IPS-NIHi7 (cell line): Measurements from ENCODE around the gene ERC2.

ENCODE experiments used
- DNase-seq: peaks from one replicate; pipeline ENCODE4 v3.0.0; 2012; ENCODE audit warnings: mixed read lengths; ENCODE audit errors: extremely low spot score

Gene ERC2

DNA sequence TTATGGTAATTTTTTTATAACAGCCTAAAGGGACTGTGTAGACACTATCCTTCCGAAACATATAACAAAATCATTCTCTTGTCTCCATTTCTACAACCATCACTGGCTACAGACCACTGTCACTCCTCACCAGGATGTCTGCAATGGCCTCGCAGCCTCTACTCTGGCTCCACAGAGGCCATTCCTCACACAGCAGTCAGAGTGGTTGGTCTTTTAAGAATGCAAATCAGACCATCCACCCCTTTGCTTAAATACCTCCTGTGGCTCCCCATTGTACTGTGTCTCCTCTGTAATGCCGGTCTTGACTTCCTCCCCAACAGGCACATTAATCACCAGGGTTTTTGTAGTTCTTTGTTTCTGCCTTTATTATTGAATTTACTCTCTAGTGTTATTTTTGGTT, 344.8 kb downstream of the ERC2 start:
- peak; percentile 67 for DNase-seq

DNA sequence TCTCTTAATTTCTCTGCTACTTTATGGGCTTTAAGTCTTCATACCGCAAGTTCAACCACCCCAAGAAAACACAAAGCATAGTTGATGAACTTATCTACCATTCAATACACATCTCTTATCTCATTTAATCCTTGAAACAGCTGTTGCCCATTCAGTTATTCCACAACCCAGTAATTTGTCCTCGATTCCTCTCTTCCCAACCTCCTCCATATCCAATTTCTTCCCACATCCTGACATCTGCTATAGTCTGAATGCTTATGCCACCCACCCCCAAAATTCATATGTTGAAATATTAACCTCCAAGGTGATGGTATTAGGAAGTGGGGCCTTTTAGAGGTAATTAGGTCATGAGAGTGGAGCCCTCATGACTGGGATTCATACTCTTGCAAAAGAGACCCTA, 345.4 kb downstream of the ERC2 start:
- no peak for DNase-seq

DNA sequence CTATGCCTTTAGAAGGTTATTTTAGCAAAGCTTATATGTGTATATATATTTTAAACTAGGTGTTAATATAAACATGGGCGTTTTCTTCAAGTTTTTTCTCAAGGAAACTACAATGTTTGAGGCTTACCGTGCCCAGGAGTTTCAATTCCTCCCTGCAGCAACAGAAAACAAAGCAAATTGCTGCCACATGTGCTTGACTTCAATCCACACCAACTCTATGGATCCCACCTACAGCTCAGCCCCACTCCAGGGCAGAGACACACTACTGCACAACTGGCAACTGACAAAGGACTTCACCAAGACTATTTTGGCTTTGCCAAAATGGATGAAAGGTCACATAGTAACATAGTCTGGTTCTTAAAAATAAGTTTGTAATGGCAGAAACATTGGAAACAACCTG, 346.6 kb downstream of the ERC2 start:
- DNase-seq, result no peak

- DNase-seq, result no peak
Measured at GRCh38 chr3:56119575-56120349, 348.5 kb downstream of the ERC2 start.

DNA sequence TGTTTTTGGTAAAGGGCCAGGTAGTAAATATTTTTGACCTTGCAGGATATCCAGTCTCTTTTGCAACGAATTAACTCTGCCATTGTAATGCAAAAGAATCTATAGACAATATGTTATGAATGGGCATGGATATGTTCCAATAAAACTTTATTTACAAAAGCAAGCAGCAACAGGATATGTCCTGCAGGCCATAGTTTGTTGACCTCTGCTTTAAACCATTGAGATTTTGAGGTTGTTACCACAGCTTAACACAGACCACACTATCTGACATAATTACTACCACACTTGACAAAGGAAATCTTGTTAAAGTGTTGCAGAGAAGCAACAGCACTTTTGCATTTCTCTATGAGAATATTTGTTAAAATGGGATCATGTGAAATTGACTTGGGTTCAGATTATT, 349.3 kb downstream of the ERC2 start:
- no peak for DNase-seq

DNA sequence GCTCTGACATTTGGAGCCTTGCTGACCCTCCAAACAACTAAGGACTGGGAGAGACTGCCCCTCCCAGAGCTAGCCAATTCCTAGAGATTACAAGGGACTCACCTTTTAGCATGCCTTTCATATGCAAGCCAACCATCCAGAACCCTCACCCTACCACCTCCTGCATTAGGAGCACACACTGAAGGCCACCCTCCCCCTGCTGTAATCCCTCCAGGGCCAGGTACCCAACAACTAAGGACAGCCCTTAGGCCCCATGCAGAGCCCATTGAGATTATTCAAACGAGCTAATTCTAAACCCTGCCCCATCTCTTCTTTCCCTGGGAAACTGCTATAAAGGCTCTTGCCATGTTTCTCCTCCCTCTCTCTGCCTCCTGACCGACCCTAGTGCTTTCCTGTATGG, 352.6 kb downstream of the ERC2 start:
- DNase-seq, result peak; percentile 69

- no peak for DNase-seq
Measured at GRCh38 chr3:56115199-56115598, 353.1 kb downstream of the ERC2 start.

GRCh38 chr3:56113908-56114307, 354.4 kb downstream of the ERC2 start:
- no peak for DNase-seq

GRCh38 chr3:56113231-56113630, 355.0 kb downstream of the ERC2 start:
- no peak for DNase-seq

- DNase-seq, result no peak
Measured at GRCh38 chr3:56111606-56112304, 356.5 kb downstream of the ERC2 start.

DNA sequence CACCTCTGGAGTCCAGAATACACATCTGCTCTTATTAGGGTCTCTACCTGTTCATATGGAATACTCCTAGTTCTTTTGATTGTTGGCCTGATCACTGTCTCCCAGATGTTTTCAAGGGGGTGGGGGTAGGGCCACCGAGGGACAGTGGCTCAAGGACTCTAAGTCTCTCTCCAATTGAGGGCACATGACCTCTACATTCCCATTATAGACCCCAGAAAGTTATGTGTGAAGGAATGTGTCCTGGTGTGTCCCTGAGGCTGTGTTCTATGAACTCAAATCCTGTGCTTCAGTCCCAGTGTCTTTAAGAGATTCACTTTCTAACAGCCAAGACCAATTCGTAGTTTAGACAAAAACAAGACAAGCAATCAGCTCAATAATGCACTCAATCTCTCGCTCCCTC, 357.4 kb downstream of the ERC2 start:
- DNase-seq, result no peak

GRCh38 chr3:56107157-56107556, 361.1 kb downstream of the ERC2 start:
- no peak for DNase-seq

DNA sequence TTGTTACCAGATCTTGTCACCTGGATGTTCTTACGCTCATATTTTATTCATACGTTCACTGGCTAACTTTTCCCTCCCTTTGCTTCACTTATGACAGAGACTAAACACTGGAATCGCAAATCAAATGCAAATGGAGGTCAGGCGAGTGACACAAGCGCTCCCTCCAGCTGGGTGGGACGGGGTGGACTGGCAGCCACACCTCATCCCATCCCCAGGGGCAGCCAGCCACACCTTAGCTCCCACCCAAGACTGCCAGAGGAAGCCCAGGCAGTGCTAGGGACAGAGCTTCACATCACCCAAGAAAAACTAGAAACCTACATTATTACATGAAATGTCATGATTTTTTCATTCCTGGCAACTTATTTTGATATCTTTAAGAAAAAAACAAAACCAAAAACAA, 366.2 kb downstream of the ERC2 start:
- no peak for DNase-seq

- DNase-seq, result no peak
Measured at GRCh38 chr3:56101576-56101975, 366.7 kb downstream of the ERC2 start.

DNA sequence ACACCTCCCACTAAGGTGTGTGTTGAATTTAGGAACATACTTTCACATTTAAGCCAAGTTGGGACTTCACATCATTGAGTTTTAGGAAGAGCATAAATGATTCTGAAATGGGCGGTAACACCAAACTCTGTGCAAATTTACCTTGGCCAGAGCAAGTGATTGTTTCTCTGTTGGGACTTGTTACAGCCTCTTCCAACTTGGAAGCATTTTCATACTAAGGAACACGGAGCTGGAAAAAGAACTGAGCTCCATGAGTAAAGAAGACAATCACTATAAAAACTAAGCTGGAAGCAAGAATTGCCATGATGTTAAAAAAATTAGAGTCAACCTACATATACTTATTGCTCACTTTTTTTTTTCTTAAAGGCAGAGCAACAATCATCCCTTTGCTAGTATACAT, 371.3 kb downstream of the ERC2 start:
- DNase-seq, result no peak

DNA sequence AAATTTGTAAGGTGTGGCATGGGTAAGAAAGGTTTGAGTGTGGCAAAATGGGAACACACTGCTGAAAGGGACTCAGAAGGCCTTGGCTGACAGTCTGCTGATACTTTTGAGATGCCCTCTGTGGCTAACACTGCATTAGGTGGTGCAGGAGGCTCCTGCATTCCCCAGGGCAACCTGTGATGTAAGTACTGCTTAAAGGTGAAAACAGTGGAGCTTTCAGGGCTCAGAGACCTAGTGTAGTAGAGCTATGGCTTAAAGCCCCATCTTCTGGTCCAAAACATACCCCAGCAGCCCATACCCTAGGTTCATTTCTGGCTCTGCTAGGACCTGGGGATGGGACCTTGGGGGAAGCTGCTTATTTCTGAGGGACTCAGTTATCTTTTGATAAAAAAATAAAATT, 374.1 kb downstream of the ERC2 start:
- DNase-seq, result peak; percentile 13

DNA sequence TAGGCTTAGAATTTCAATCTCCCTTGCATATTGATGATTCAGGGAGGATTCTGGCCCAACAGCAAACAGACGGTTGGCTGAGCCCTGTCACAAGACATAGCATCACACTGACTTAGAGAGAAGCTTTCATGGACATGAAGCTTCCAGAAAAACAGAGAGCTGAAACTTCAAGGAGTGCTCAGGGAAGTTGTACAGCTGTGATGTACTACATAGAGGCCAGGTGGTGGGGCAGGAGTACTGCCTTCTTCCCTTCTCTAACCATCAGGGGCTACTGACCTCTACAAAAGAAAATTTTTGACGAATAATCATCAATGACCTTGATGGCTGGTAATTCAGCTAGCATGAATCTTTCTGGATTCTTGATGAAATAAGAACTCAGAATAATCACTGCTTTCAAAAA, 378.5 kb downstream of the ERC2 start:
- DNase-seq, result peak; percentile 23

DNA sequence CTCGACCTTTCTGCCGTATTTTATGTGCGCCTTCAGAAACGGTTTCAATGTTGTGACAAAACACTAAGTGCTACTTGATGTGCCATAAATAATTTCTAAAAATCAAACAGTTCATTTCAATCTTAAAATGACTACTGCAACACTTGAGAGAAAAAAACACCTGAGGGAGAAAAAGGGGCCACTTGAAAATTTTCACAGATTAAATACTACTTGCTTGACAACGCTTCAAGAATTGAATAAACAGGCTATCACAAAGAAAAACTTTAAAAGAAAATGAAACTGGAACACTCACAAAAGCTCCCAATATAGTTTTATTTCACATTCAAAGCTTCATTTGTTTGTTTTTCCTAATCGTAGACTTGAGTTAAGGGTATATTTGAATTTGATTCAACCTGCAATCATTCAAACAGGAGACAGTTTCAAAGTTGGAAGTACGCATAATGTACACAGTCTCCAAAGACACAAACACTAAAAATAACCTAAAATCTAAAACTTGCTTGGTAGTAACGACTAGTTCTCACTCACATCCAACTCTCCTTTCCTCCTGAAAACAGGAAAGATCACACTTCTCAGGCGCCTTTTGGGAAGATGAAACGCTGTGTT, 380.7 kb downstream of the ERC2 start:
- DNase-seq, result no peak

- no peak for DNase-seq
Measured at GRCh38 chr3:56086355-56086754, 381.9 kb downstream of the ERC2 start.

GRCh38 chr3:56081246-56081645, 387.0 kb downstream of the ERC2 start:
- no peak for DNase-seq

- DNase-seq, result no peak
Measured at GRCh38 chr3:56076746-56077145, 391.5 kb downstream of the ERC2 start.

GRCh38 chr3:56075089-56075488, 393.2 kb downstream of the ERC2 start:
- no peak for DNase-seq

DNA sequence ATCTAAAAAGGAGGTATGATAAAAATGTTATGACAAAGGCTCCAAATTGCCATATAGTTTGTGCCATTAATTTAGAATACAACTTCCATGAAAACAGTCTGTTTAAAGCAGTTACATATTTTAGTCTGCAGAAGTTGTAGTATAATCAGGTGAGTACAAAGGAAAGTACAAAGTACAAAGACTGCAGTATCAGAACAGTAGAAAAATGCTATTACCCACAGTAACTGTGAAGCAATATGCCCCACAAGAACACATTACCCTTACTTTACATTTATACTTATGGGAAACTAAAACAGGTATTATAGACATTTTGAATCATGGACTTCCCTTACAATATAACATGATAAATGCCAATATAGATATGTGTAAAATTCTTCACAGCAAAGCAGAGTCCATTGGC, 398.5 kb downstream of the ERC2 start:
- DNase-seq, result no peak
